ACC112 (cell line): ENCODE data around the gene KIAA0232.

Experiments used
- H2AFZ ChIP-seq: fragments of 200-600 bp; sonication (generic); one replicate; pipeline ENCODE4 v1.6.0; 2017; ENCODE audit warnings: antibody characterized with exemption, low read length; ENCODE audit not compliant: unreplicated experiment
- H3K27ac ChIP-seq: fragments of 200-600 bp; sonication (generic); 2 replicates; pipeline ENCODE4 v1.5.1; 2014; ENCODE audit warnings: low read depth, mild to moderate bottlenecking, antibody characterized with exemption, low read length, moderate library complexity
- H3K27me3 ChIP-seq: fragments of 200-600 bp; sonication (generic); 2 replicates; pipeline ENCODE4 v1.6.1; 2014; ENCODE audit warnings: mild to moderate bottlenecking, antibody characterized with exemption, low read length, moderate library complexity, mixed read lengths; ENCODE audit not compliant: insufficient read depth
- H3K36me3 ChIP-seq: fragments of 200-600 bp; sonication (generic); 2 replicates; pipeline ENCODE4 v1.6.1; 2016; ENCODE audit warnings: mild to moderate bottlenecking, antibody characterized with exemption, low read length, moderate library complexity, mixed read lengths; ENCODE audit not compliant: insufficient read depth
- H3K4me1 ChIP-seq: fragments of 200-600 bp; sonication (generic); one replicate; pipeline ENCODE4 v1.6.1; 2016; ENCODE audit warnings: low read length, mixed read lengths; ENCODE audit not compliant: insufficient read depth, unreplicated experiment, control insufficient read depth
- H3K4me3 ChIP-seq: fragments of 200-600 bp; sonication (generic); 2 replicates; pipeline ENCODE4 v1.5.1; 2014; ENCODE audit warnings: mild to moderate bottlenecking, low read depth, low read length
- H3K79me2 ChIP-seq: fragments of 200-600 bp; sonication (generic); one replicate; pipeline ENCODE4 v1.6.0; 2016; ENCODE audit warnings: low read length; ENCODE audit not compliant: control insufficient read depth, unreplicated experiment, insufficient read depth

Gene KIAA0232

GRCh38 chr4:6918338-6918737 lies 135.8 kb downstream of the KIAA0232 start:
- H3K27me3 ChIP-seq = no peaks in the 10 kb centered on the region
- H3K4me3 ChIP-seq = no peak overlapping the region
- H3K27ac ChIP-seq = no peak overlapping the region
- H3K36me3 ChIP-seq = no peaks in the 10 kb centered on the region
- no peaks in the 10 kb centered on the region for H3K4me1 ChIP-seq
- H3K79me2 ChIP-seq = peaks cover 4% of the 10 kb centered on the region
- no peak overlapping the region for H2AFZ ChIP-seq

GRCh38 chr4:6920171-6920570 lies 137.6 kb downstream of the KIAA0232 start:
- H3K27me3 ChIP-seq = no peaks in the 10 kb centered on the region
- no peak overlapping the region for H2AFZ ChIP-seq
- no peaks in the 10 kb centered on the region for H3K4me1 ChIP-seq

DNA sequence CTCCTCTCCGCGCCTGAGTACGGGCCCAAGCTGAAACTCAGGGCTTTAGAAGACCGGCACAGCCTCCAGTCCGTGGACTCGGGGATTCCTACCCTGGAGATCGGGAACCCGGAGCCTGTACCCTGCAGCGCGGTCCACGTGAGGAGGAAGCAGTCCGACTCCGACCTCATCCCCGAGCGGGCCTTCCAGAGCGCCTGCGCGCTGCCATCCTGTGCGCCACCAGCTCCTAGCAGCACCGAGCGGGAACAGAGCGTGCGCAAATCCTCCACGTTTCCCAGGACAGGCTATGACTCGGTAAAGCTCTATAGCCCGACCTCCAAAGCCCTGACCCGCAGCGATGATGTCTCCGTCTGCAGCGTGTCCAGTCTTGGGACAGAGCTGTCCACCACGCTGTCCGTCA lies 141.0 kb downstream of the KIAA0232 start:
- H2AFZ ChIP-seq = no peak overlapping the region
- H3K79me2 ChIP-seq = peaks cover 2% of the 10 kb centered on the region
- 0 out of 2 replicates have a peak, but pooled peaks cover 6% of the 10 kb centered on the region for H3K36me3 ChIP-seq

More at GRCh38 chr4:6920171-6920570, 137.6 kb downstream of the KIAA0232 start:
- no peak overlapping the region for H3K27ac ChIP-seq
- H3K79me2 ChIP-seq = peaks cover 4% of the 10 kb centered on the region
- no peak overlapping the region for H3K4me3 ChIP-seq
- 0 out of 2 replicates have a peak, but pooled peaks cover 6% of the 10 kb centered on the region for H3K36me3 ChIP-seq

GRCh38 chr4:6924361-6924779 lies 141.8 kb downstream of the KIAA0232 start:
- 0 out of 2 replicates have a peak, but pooled peaks cover 6% of the 10 kb centered on the region for H3K36me3 ChIP-seq

More for the DNA sequence above, 141.0 kb downstream of the KIAA0232 start:
- Histone ChIP-seq H3K4me1 (no peaks in the 10 kb centered on the region), H3K4me3 (no peak overlapping the region), H3K27ac (no peak overlapping the region), H3K27me3 (no peaks in the 10 kb centered on the region)

DNA sequence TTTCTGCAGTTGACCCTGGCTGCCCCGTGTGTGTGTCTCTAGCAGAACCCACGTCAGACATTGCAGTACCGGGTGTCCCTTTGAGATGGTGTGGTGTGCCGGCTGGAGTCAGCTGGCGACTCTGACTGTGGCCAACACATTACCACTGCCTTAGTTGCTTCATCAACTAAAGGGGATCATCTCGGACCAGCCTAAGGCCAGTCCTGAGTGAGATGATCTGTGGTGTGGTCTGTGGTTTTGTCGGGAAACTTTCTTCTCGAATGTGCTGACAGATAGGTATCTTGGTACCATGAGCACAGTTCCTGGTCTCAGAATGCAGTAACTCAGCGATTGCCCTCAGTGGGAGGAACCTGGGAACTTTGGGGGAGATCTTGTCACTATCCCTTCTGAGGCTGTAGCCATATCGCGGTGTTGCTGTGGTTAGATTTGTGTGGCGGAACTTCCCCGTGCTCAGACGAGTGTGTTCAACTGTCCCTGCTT lies 142.9 kb downstream of the KIAA0232 start:
- H3K4me3 ChIP-seq = no peak overlapping the region
- no peak overlapping the region for H3K27ac ChIP-seq
- no peaks in the 10 kb centered on the region for H3K27me3 ChIP-seq
- H2AFZ ChIP-seq = no peak overlapping the region
- 0 out of 2 replicates have a peak, but pooled peaks cover 6% of the 10 kb centered on the region for H3K36me3 ChIP-seq
- no peaks in the 10 kb centered on the region for H3K4me1 ChIP-seq
- H3K79me2 ChIP-seq = peaks cover 2% of the 10 kb centered on the region

More at GRCh38 chr4:6924361-6924779, 141.8 kb downstream of the KIAA0232 start:
- Histone ChIP-seq H3K4me3 (no peak overlapping the region), H3K27me3 (no peaks in the 10 kb centered on the region), H3K4me1 (no peaks in the 10 kb centered on the region), H3K27ac (no peak overlapping the region), H2AFZ (no peak overlapping the region), H3K79me2 (peaks cover 2% of the 10 kb centered on the region)

- Histone ChIP-seq H3K4me3 (no peak overlapping the region), H3K36me3 (0 out of 2 replicates have a peak, but pooled peaks cover 6% of the 10 kb centered on the region), H3K27me3 (no peaks in the 10 kb centered on the region), H3K27ac (no peak overlapping the region), H3K79me2 (peaks cover 2% of the 10 kb centered on the region), H2AFZ (no peak overlapping the region), H3K4me1 (no peaks in the 10 kb centered on the region)
These were observed 143.6 kb downstream of the KIAA0232 start for GRCh38 chr4:6926081-6926480.

DNA sequence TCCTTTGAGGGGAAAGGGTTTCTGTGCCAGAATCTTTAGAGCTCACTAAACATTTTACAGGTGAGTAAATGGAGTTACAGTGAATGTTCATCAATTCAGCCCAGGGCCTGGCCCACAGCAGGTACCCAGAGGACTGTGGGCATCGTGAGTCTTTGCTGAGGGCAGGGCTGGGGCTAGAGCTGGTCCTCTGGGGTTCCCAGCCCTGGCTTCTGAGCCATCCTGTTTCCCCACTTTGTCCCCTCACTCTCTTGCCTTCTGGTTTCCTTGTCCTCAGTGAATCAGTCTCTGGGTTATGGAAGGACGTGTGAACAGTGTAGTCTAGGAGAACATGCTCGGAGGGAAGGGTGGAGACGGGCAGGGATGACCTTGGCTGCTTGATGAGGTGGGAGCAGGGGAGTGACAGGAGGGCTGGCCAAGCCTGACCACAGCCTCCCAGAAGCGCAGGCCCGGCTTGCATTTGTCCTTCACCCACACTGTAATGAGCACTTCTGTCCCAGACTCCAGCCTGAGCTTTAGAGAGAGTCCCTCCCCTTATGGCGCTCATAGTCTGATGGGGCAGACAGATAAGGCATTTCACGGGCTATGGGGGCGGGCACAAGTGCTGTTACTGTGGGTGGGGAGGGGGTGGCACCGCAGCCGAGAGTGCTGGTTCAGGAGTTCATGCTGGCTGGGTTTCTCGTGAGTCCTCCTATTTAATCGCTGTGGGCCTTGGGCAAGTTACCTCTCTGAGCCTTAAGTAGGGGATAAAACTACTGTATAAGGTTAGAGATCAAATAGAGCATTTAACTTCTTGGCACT lies 144.4 kb downstream of the KIAA0232 start:
- Histone ChIP-seq H3K27ac (no peak overlapping the region), H2AFZ (no peak overlapping the region), H3K27me3 (no peaks in the 10 kb centered on the region)

GRCh38 chr4:6928081-6928480 lies 145.6 kb downstream of the KIAA0232 start:
- Histone ChIP-seq H3K27ac (no peak overlapping the region), H3K4me1 (no peaks in the 10 kb centered on the region), H3K27me3 (no peaks in the 10 kb centered on the region), H3K36me3 (0 out of 2 replicates have a peak, but pooled peaks cover 6% of the 10 kb centered on the region), H3K4me3 (no peak overlapping the region), H3K79me2 (peaks cover 2% of the 10 kb centered on the region), H2AFZ (no peak overlapping the region)

More for the DNA sequence above, 144.4 kb downstream of the KIAA0232 start:
- Histone ChIP-seq H3K4me3 (no peak overlapping the region), H3K36me3 (0 out of 2 replicates have a peak, but pooled peaks cover 6% of the 10 kb centered on the region), H3K79me2 (peaks cover 2% of the 10 kb centered on the region), H3K4me1 (no peaks in the 10 kb centered on the region)

DNA sequence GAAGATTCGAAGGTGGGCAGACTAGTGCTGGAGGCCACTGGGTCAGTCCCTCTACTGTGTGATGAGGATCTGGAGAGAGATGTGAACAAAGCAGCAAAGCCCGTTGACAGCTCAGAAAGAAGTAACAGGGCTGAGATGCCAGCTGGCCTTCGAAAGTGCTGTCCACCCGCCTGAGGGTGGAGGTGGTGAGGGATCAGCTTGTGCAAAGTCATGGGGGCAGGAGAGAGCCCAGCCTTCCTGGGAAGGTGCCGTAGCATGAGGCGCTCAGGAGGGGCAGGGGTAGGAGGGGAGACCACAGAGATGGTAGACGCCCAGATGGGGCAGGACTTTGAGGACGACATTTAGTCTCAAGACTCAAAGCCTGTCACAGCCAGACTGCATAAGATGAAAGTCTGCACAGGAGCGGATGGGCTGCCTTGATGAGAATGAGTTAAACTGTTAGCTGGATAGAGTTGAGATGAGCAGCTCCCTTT lies 146.8 kb downstream of the KIAA0232 start:
- H3K4me3 ChIP-seq = no peak overlapping the region
- no peaks in the 10 kb centered on the region for H3K4me1 ChIP-seq
- no peak overlapping the region for H3K27ac ChIP-seq
- H2AFZ ChIP-seq = no peak overlapping the region
- H3K79me2 ChIP-seq = peaks cover 2% of the 10 kb centered on the region
- no peaks in the 10 kb centered on the region for H3K27me3 ChIP-seq
- 0 out of 2 replicates have a peak, but pooled peaks cover 3% of the 10 kb centered on the region for H3K36me3 ChIP-seq

- Histone ChIP-seq H3K4me3 (no peak overlapping the region), H3K27me3 (no peaks in the 10 kb centered on the region), H3K4me1 (no peaks in the 10 kb centered on the region), H3K36me3 (no peaks in the 10 kb centered on the region), H3K79me2 (peaks cover 2% of the 10 kb centered on the region), H3K27ac (no peak overlapping the region), H2AFZ (no peak overlapping the region)
These were observed 147.4 kb downstream of the KIAA0232 start for GRCh38 chr4:6929812-6930464.
